HPDE6-E6E7 (cell line): Measurements from ENCODE around the gene FSHB.
A peak's percentile ranks its signal among the peaks of the same experiment; 100 is the strongest.
"Not testable (repeated sequence)": the region's sequence is repeated elsewhere in the genome, so short reads cannot be mapped to it uniquely, and the experiment has no call there.

Source experiments
- DNase-seq: peaks from one replicate; pipeline ENCODE4 v3.0.0; 2011; ENCODE audit warnings: missing footprints; ENCODE audit errors: extremely low spot score

FSHB gene

DNA sequence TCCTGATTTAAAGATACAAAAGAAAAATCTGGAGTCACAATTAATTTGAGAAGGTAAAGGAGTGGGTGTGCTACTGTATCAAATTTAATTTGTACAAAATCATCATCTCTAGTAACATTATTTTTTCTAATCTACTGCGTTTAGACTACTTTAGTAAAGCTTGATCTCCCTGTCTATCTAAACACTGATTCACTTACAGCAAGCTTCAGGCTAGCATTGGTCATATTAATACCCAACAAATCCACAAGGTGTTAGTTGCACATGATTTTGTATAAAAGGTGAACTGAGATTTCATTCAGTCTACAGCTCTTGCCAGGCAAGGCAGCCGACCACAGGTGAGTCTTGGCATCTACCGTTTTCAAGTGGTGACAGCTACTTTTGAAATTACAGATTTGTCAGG, at the start of gene FSHB:
TSS of gene FSHB (plus strand) at position 301 of the 400 bp plus-strand sequence. CDS start 889 bp downstream, outside the sequence.
- DNase-seq, result no peak

DNA sequence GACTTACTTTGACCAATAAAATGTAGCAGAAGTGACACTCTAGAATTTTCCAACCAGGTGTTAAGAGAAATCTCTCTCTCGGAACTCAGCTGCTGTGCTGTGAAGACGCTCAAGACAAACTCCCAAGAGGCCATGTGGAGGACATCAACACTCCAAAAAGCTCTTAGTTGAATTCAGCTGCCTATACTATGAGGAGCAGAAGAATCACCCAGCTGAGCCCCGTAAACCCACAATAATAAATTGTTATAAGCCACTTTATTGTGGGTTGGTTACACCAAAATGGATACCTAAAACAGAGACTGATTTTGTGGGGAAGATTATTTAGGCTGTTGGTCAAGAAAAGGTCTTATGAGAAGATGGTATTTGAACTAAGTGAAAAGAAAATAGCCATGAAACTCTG, 44.1 kb upstream of the FSHB start:
- no peak for DNase-seq

DNA sequence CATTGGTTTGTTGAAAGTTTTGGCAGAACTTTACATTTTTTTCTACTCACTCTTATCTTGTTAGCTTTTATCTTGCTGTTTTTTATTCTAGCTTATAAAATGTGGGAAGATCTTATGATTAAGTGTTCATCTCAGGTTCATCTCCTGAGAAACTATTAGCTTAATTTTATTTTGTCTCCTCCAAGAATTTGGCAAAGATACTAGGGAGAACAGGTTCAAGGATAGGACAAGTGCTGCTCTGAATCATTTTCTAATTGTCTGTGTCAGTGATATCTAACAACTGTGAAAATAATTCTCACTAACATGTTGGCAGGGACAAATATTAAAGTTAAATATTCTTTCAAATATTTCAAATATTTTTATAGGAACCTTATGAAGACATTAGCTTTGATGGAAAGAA, 38.2 kb upstream of the FSHB start:
- DNase-seq, result no peak

DNA sequence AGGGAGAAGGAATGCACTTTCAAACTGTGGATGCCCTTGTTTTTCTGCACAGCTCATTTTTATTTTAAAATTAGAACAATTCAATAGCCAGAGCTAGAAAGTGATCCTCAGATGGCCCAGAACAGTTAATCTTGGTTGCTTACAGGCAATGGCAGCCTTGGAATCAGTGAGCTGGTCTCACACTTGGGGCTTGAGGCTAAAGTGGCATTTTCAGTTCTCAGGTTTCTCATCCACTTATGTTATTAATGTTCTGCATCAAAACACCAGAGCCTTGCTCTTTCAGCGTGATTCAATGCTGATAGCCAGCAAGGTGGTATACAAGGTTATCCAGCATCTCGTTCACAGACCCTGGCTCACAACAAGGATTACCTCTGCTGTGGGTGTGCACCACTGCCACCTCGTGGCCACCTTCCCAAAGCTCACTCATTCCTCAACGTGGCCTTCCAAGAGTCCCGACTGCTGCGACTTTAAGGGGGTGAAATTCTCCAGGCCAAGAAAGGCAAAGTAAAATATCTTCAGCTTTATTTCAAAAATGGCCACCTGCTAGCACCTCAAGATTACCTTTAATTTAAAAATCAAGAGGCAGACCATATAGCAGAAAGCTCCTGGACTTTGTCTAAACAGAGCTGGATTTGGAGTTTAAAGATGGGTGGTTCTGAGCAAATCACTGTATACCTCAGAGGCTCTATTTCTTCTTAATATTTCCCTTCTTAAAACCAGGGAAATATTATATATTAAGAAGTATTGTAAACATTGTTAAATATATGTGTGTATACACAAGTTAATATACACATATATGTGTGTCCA, 34.2 kb upstream of the FSHB start:
- DNase-seq, result peak; percentile 15

DNA sequence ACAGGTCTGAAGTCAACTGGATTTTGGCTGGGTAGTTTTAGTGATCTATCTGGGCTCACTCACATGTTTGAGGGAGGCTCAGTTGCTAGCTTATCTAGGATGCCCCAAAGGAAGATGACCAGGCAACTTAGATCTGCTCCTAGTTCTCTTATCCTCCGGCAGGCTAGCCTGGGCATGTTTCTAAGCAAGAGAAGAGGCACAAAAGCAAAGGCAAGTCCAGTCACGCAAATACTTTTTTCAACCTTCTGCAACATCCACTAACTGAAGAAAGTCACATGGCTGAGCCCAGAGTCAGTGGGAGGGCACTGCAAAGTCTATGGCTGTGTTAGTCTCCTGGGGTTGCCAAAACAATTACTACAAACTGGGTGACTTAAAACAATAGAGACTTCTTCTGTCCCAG, 32.9 kb upstream of the FSHB start:
- peak; percentile 46 for DNase-seq

DNA sequence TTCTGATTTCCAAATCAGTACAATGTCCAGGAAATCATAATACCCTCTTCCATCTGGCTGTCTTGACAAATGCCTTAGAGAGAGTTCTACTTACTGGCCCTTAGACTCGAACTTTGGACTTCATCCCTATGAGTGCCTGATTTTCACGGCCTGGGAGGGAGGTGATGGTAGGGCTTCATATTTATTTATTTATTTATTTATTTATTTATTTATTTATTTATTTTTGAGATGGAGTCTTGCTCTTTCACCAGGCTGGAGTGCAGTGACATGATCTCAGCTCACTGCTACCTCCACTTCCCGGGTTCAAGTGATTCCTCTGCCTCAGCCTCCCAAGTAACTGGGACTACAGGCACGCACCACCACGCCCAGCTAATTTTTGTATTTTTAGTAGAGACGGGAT, 27.8 kb upstream of the FSHB start:
- not testable (repeated sequence) for DNase-seq

DNA sequence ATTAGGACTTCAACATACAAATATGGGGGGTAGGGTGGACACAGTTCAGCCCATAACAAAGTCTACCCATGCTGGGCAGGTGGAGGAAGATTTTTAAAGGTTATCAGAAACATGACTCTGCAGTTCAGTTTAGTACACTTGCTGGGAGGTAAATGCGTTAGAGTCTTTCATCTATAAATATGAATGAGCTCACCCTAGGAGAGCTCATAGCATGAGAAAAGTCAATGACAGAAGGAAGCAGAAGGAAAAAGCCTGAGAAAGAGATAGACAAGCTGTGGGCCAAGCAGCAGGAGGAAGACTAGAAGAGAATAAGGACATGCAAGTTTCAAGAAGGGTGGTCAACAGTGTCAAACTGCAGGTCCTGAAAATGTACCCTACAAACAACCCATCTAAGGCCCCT, 27.0 kb upstream of the FSHB start:
- no peak for DNase-seq

DNA sequence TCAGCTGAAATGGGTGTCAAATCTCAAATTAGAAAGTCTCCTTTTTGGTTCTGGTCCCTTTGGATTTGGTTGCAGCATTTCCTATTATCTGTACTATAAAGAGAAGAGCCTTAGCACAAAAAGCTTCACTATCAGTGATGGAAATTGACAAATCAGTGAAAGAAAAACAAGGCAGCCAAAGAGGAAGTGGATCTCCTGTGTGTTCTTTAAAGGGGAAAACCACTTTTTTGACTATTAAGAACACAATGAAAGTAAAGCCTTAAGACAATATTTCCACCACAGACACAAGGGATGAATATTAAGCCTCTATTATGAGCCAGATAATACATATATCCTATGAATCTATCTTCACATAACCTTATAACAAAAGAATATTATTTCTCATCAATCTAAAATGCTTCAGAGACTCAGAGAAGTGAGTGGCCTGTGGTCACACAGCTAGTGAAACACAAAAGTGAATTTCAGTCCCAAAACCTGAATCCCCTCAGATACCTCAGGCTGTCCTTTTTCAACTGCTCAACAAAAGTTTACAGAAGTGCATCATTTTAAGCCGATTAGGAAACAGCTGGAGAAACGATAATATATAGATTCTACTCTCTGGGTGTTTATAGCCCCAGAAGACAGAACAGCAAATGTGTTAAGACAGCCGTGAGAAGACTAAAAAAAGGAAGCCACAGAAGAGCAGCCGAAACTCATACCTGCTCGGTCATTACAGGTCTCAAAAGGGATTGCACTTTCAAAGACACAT, 24.4 kb upstream of the FSHB start:
- no peak for DNase-seq

DNA sequence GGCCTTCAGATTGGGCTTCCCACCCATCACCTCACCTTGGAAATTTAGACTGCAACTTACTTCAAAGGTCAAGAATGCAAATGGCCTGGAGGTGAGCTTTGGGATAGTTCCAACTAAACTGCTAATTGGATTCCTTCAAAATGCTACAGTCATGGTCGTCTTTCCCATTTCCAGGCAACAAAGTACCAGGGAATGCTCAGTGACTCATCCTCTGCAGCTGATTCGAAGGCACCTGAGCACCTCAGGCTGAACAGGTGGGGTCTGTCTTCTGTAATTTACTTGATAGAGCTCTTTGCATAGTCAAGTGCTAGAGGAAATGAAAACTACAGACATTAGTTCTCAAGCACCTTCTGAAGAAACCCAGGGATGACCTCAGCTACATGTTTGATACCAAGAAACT, 20.5 kb upstream of the FSHB start:
- no peak for DNase-seq

DNA sequence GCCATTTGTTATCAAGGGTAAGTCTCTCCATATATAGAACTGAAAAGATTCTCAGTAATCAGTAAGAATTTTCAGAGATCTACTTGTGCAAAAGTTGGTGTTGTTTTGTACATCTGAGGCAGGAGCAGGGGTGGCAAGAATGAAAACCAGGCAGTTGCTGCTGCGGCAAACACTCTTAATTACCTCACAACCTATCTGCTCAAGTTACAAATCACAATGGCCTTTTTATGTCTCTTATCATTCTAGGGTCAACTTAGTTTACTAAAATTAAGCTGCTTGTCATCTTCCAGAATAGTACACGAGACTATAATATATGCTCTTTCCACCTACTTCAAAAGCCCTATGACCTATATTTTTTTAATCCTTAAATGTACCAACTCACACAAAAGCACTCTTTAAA, 14.3 kb upstream of the FSHB start:
- DNase-seq, result no peak

DNA sequence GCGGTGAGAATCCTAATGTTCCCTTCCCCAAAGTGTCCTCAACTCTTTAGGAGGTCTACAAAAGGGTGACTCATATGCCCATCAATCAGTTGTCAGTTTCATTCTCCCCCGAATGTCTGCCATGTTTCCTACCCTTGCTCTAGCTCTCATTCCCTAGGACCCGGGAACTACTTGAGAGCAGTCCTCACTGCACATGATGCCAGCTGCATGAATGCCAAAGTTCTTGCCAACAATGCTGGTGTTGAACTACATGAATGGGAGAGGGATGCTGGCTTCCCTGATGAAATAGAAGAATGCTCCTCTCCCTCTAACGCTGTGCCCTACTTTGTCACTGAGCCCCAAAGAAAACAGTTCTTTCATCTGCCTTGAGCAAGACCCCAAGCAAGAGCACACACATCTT, 12.5 kb upstream of the FSHB start:
- no peak for DNase-seq

DNA sequence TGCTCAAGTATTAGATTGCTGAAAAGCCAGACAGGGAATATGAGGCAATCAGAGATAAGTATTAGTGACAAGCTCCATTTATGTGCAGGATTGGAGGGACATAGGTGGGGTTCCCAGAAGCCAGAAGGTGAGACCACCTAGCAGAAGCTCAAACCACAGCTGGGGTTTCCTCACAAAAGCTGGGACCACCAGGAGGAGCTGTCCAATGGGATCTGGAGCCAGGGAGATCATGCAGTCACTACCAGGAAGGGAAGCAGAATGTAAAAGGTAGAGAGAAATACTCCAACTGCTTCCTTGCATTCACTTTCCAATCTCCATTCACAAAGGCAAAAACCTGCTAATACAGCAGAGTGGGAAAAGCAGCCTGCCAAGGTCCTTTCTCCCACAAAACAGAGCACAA, 5.2 kb upstream of the FSHB start:
- DNase-seq, result no peak

DNA sequence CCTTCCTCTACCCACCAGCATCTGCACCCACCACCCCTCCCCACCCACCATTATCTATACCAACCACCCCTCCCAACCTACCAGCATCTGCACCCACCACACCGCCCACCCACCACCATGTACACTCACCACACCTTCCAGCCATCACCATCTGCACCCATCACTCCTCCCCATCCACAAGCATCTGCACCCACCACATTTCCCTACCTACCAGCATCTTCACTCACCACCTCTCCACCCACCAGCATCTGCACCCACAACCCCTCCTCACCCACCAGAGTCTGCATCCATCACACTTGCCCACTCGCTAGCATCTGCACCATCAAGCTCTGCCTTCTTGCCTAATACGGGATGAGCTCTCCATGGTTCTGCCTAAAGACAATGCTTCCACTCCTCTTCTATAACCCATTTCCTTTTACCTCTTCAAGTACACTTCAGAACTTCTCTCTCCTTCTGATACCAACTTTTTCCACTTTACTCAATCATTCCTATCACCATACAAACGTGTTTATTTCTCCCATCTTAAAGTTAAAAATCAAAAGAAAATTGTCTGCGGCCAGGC, 2.4 kb upstream of the FSHB start:
- no peak for DNase-seq

DNA sequence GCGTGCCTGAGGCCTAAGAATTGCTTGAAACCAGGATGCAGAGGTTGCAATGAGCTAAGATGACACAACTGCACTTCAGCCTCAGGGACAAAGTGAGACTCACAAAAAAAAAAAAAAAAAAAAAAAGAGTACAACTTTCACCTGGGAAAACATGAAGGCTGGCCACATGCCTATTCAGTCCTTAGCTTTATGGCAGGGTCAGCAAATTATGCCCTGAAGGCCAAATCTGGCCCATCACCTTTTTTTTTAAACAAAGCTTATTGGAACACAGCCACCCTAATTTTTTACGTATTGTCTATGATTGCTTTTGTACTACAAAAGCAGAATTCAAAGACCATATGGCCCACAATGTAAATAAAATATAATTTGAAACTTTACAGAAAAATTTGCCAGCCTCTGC, 8.2 kb downstream of the FSHB start:
- no peak for DNase-seq

DNA sequence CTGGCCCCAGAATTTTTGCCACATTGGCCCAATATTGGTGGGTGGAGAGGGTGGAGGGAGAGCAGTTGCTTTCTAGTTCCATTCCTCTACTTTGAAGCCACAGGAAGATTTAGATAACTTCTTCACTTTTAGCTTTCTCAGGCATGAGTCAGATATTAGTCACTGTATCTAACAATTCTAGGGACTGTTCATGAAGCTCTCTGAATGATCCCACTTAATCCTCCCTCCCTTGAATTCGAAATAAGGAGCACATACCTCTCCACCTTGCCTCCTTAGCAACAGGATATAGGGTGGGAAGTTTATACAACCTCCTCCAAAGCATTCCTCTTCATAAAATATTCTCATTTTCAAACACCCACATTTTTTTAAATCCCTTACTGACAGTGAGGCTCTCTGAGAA, 13.5 kb downstream of the FSHB start:
- DNase-seq, result peak; percentile 40

DNA sequence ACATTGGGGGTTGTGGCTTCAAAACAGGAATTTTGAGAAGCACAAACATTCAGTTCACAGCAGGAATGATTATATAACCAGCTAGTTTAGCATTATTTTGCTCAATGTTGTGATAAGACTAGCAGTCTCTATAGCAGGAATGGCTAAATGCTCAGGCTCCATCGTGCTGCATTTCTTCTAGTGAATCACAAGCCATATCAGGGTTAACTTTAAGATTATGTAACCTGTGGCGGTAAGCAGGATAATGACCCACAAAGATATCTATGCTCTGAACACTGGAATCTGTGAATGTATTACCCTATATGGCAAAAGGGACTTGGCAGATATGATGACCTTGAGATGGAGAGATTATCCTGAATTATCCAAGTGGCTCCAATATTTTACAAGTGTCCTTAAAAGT, 14.8 kb downstream of the FSHB start:
- no peak for DNase-seq

DNA sequence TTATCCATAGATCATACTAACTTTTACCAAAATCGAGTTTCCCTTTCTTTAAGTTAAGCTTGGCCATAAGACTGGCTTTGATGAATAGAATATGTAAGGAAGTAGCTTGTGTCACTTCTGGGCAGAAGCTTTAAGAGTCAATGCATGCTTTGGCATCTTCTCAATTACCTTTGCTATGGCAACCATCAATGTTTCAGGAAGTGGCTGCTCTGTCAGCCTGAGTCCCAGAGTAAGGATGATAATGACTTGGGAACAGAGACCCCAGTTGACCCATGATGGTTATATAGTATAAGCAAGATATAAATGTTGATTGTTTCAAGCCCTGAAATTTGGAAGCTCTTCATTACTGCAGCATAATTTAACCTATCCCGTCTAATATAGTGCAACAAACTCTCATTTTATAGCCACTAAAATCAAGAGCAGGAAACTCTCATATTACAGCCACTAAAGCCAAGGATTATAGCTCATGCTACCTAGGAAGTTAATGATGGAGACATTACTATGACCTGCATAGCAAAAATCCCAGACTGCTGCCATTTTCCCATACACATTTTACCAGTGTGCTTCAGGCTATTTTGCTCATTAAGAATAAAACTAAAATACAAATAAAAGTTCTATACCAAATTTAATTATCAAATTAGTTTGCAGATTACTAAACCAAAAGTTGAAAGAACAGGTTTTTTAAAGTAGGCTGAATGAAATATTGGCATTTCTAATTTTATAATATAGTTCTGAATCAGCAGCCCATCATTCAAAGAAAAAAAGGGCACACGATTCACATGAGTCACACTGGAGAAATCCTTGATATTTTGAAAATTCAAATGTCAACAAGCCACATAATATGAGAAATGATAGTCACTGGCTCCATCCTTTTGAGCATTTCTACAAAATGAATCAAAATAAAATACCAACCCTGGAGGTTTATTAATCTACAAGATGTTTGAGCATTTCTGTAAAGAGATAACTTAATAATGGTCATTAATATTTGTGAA, 23.8 kb downstream of the FSHB start:
- no peak for DNase-seq

DNA sequence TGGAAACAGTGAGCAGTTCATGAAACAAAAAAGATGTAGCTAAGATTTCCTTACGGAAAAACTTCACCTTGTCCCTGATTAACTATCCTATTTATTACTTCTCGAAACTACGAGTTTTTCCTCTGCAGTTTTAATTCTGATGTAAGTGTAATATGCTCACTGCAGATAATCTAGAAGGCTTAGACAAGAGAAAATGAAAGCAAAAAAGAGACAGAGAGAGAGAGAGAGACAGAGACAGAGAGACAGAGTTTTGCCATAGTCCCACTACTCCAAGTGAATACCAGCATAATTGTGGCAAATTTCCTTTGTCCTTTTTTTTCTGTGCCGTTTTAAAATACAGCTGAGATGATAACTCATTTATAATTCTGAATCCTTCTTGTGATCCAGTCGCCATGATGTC, 24.8 kb downstream of the FSHB start:
- no peak for DNase-seq

DNA sequence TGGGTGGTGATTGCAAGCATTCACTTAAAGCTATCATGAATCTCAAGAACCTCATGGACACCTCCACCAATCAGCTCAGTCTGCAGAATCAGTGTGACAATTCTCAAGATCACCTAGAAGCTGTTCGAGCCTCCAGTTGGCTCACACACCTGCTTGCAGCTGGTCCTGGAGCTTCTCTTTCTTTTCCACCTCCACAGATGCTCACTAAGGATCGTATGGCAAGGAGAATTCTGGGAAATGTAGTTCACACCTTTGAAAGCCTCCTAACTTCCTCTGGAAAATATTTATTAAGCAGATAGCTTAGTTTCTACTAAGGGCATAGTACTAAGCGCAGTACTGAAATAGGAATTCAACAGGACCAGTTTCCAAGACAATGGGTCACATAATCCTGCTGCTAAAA, 26.2 kb downstream of the FSHB start:
- no peak for DNase-seq

DNA sequence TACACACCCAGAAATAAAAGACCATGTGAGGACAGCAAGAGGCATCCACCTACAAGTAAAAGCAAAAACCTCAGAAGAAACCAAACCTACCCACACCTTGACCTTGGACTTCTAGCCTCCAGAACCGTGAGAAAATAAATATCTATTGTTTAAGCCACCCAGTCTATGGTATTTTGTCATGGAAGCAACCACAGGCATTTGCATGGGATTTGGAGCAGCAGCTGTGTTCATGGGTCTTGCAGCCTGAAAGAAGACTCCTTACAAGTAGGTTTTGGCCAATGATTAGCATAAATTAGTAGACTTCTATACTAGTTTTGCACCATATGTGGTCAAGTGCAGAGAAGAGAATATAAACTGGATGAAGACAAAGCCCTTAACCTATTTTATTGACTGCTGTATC, 27.9 kb downstream of the FSHB start:
- no peak for DNase-seq

DNA sequence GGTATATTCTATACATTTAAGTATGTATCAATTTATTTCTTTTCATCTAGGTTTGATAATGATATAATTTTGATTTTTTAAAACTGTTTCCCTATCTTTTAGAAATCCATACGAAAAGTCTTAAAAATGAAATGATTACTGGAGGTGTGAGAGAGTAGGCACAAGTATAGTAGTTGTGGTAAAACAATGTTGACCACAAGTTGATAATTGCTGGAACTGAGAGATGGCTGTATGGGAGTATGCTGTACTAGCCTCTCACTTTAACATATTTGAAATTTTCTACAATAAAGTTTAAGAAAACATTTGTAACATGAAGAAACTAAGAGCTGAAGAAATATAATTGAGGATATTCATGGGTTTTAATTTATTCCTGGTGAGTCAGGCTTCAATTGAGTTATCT, 30.0 kb downstream of the FSHB start:
- no peak for DNase-seq

DNA sequence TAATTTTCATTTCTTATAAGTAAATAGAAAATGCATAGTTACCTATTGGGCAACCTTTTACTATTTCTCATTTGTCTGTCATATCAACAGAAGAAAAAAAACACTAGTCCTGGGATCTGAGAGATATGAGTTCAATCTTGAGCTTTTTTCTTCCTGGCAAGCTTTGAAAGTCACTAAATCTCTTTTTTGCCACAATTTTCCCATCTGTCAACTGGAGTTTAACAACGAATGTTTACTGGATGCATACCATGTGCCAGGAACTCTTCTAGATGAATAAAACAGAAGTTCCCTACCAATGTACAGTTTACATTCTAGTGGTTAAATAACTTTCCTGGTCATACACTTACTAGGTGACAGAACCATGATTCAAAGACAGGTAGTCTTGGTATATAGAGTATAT, 31.0 kb downstream of the FSHB start:
- no peak for DNase-seq
